Activated CD8-positive, alpha-beta memory T cell treated with anti-CD3 and anti-CD28 coated beads, Interleukin-2, amount 10 ng/mL, durations not matched to agents 7 days and 5 days (primary cell): ENCODE results near the gene COPB1. TPM values are rescaled to one million over a fixed set of nuclear protein-coding genes. Genes with fewer than 3 reads are reported as not detected.
"Not testable (repeated sequence)": the region's sequence is repeated elsewhere in the genome, so short reads cannot be mapped to it uniquely, and the experiment has no call there.

Experiments used
- ATAC-seq: fragments of 150-1000 bp; cut with Tn5 transposase; one replicate; pipeline ENCODE4 v1.10.0; 2021; ENCODE audit warnings: moderate library complexity
- CTCF ChIA-PET: fragments of 350-600 bp; sonication (Branson Sonifier 250); formaldehyde crosslinking; loops from one replicate; lab custom pipeline; 2021; ENCODE audit warnings: antibody characterized with exemption; lab: Charles Lee
- DNase-seq: peaks from one replicate; pipeline ENCODE4 v3.0.0-alpha.2; 2020
- H3K27ac Mint-ChIP-seq: one replicate; pipeline ENCODE4 v1.8.0; 2021; ENCODE audit warnings: mild to moderate bottlenecking, mixed read lengths
- H3K27me3 Mint-ChIP-seq: one replicate; pipeline ENCODE4 v1.8.0; 2021; ENCODE audit warnings: mixed read lengths
- H3K36me3 Mint-ChIP-seq: one replicate; pipeline ENCODE4 v1.8.0; 2021; ENCODE audit warnings: mild to moderate bottlenecking, mixed read lengths
- H3K4me1 Mint-ChIP-seq: one replicate; pipeline ENCODE4 v1.8.0; 2021; ENCODE audit warnings: mixed read lengths
- H3K4me3 Mint-ChIP-seq: one replicate; pipeline ENCODE4 v1.8.0; 2021; ENCODE audit warnings: mild to moderate bottlenecking, moderate library complexity, mixed read lengths
- H3K9me3 Mint-ChIP-seq: one replicate; pipeline ENCODE4 v1.8.0; 2022; ENCODE audit warnings: low read depth, mixed read lengths
- total RNA-seq, 2 experiments: library from RNA; stranded (reverse); gene quantifications; one replicate each; pipeline ENCODE4 v1.2.3, GENCODE V29; 2021

The COPB1 gene
- total RNA-seq: 100 to 1,000 TPM in 1 of 2 experiments, 10 to 100 TPM in 1; 74.7 to 106 TPM

- peak; percentile 92 for ATAC-seq
- DNase-seq: peak; percentile 97
- peaks cover 35% of the 10 kb centered on the region for H3K36me3 Mint-ChIP-seq
- no peaks in the 10 kb centered on the region for H3K9me3 Mint-ChIP-seq
- peak within 1 kb of the TSS; percentile 97 for H3K27ac Mint-ChIP-seq
- H3K4me3 Mint-ChIP-seq: peak within 1 kb of the TSS; percentile 79
- H3K4me1 Mint-ChIP-seq: peaks cover 36% of the 10 kb centered on the region
- H3K27me3 Mint-ChIP-seq: no peaks in the 10 kb centered on the region
- CTCF ChIA-PET: interaction anchor here (1.1 to 3.2 kb wide), 7 partner anchors 10 to 575 kb away, joined by 4 to 22 read pairs (median 5); partner anchors contain the start of gene PSMA1
Observed at GRCh38 chr11:14499560-14500180, at the start of gene COPB1. TSS of gene COPB1 (minus strand) at chr11:14499811. CDS start at chr11:14498928, 883 bp downstream.

GRCh38 chr11:14547440-14547839, 47.8 kb upstream of the COPB1 start:
- H3K27me3 Mint-ChIP-seq: no peaks in the 10 kb centered on the region
- peaks cover 30% of the 10 kb centered on the region for H3K4me1 Mint-ChIP-seq
- ATAC-seq (no peak), DNase-seq (no peak)
- no peaks in the 10 kb centered on the region for H3K9me3 Mint-ChIP-seq
- H3K36me3 Mint-ChIP-seq: peaks cover 53% of the 10 kb centered on the region
- H3K4me3 Mint-ChIP-seq: no peak overlapping the region
- H3K27ac Mint-ChIP-seq: no peak overlapping the region
- CTCF ChIA-PET: interaction anchor here (0.9 to 1.3 kb wide), 3 partner anchors 9 to 97 kb away, joined by 3 to 4 read pairs (median 4); no protein-coding TSS in a partner anchor

- H3K27ac Mint-ChIP-seq: no peak overlapping the region
- no peak overlapping the region for H3K4me3 Mint-ChIP-seq
- peaks cover 51% of the 10 kb centered on the region for H3K36me3 Mint-ChIP-seq
- H3K9me3 Mint-ChIP-seq: no peaks in the 10 kb centered on the region
- ATAC-seq: no peak
- peaks cover 32% of the 10 kb centered on the region for H3K4me1 Mint-ChIP-seq
- H3K27me3 Mint-ChIP-seq: no peaks in the 10 kb centered on the region
- DNase-seq: no peak
- CTCF ChIA-PET: interaction anchor here (1.3 to 1.4 kb wide), 2 partner anchors 9 to 48 kb away, joined by 3 read pairs; no protein-coding TSS in a partner anchor
Observed at GRCh38 chr11:14546672-14547071, 47.1 kb upstream of the COPB1 start.

GRCh38 chr11:14544611-14545010, 45.0 kb upstream of the COPB1 start:
- H3K9me3 Mint-ChIP-seq: no peaks in the 10 kb centered on the region
- peaks cover 50% of the 10 kb centered on the region for H3K36me3 Mint-ChIP-seq
- no peaks in the 10 kb centered on the region for H3K27me3 Mint-ChIP-seq
- peak overlapping the region; percentile 91 for H3K27ac Mint-ChIP-seq
- no peak for DNase-seq
- peak overlapping the region; percentile 3 for H3K4me3 Mint-ChIP-seq
- ATAC-seq: peak; percentile 89
- H3K4me1 Mint-ChIP-seq: peaks cover 47% of the 10 kb centered on the region
- CTCF ChIA-PET: interaction anchor here (1.0 to 2.5 kb wide), 5 partner anchors 10 to 364 kb away, joined by 4 to 8 read pairs (median 6); no protein-coding TSS in a partner anchor

- no peak overlapping the region for H3K27ac Mint-ChIP-seq
- ATAC-seq (no peak), DNase-seq (no peak)
- peaks cover 53% of the 10 kb centered on the region for H3K4me1 Mint-ChIP-seq
- no peaks in the 10 kb centered on the region for H3K9me3 Mint-ChIP-seq
- peaks cover 43% of the 10 kb centered on the region for H3K36me3 Mint-ChIP-seq
- H3K27me3 Mint-ChIP-seq: no peaks in the 10 kb centered on the region
- H3K4me3 Mint-ChIP-seq: no peak overlapping the region
- CTCF ChIA-PET: interaction anchor here (0.9 to 2.9 kb wide), 5 partner anchors 12 to 222 kb away, joined by 3 to 13 read pairs (median 4); partner anchors contain the start of gene PDE3B
Observed at GRCh38 chr11:14543260-14543659, 43.6 kb upstream of the COPB1 start.

GRCh38 chr11:14542324-14542723, 42.7 kb upstream of the COPB1 start:
- CTCF ChIA-PET: interaction anchor here (1.5 to 3.0 kb wide), 3 partner anchors 103 to 365 kb away, joined by 3 to 20 read pairs (median 13); partner anchors contain the start of gene PDE3B
- peak overlapping the region; percentile 38 for H3K27ac Mint-ChIP-seq

GRCh38 chr11:14541192-14541947, 41.8 kb upstream of the COPB1 start:
- H3K36me3 Mint-ChIP-seq: peaks cover 29% of the 10 kb centered on the region
- CTCF ChIA-PET: interaction anchor here (1.3 to 3.0 kb wide), 3 partner anchors 104 to 366 kb away, joined by 4 to 20 read pairs (median 13); partner anchors contain the start of gene PDE3B
- DNase-seq (no peak), ATAC-seq (no peak)
- no peaks in the 10 kb centered on the region for H3K27me3 Mint-ChIP-seq
- no peaks in the 10 kb centered on the region for H3K9me3 Mint-ChIP-seq
- H3K27ac Mint-ChIP-seq: no peak overlapping the region
- H3K4me3 Mint-ChIP-seq: no peak overlapping the region
- H3K4me1 Mint-ChIP-seq: peaks cover 60% of the 10 kb centered on the region

More at GRCh38 chr11:14542324-14542723, 42.7 kb upstream of the COPB1 start:
- H3K4me3 Mint-ChIP-seq: no peak overlapping the region
- H3K27me3 Mint-ChIP-seq: no peaks in the 10 kb centered on the region
- peaks cover 37% of the 10 kb centered on the region for H3K36me3 Mint-ChIP-seq
- DNase-seq (no peak), ATAC-seq (no peak)
- H3K9me3 Mint-ChIP-seq: no peaks in the 10 kb centered on the region
- peaks cover 58% of the 10 kb centered on the region for H3K4me1 Mint-ChIP-seq

- CTCF ChIA-PET: interaction anchor here (1.1 to 3.0 kb wide), 4 partner anchors 105 to 368 kb away, joined by 3 to 20 read pairs (median 4); partner anchors contain the start of gene CYP2R1
Observed at GRCh38 chr11:14539982-14540421, 40.4 kb upstream of the COPB1 start.

GRCh38 chr11:14538926-14539554, 39.4 kb upstream of the COPB1 start:
- ATAC-seq: no peak
- Mint-ChIP-seq H3K4me1 (peaks cover 40% of the 10 kb centered on the region), H3K27me3 (no peaks in the 10 kb centered on the region), H3K36me3 (peaks cover 15% of the 10 kb centered on the region), H3K27ac (no peak overlapping the region), H3K4me3 (no peak overlapping the region), H3K9me3 (no peaks in the 10 kb centered on the region)
- DNase-seq: no peak
- CTCF ChIA-PET: interaction anchor here (2.0 to 3.5 kb wide), 3 partner anchors 105 to 369 kb away, joined by 5 to 20 read pairs (median 14); partner anchors contain the start of genes CYP2R1 and PDE3B

More at GRCh38 chr11:14539982-14540421, 40.4 kb upstream of the COPB1 start:
- Mint-ChIP-seq H3K27ac (peak overlapping the region; percentile 5), H3K4me1 (peaks cover 49% of the 10 kb centered on the region), H3K9me3 (no peaks in the 10 kb centered on the region), H3K27me3 (no peaks in the 10 kb centered on the region), H3K36me3 (peaks cover 21% of the 10 kb centered on the region), H3K4me3 (no peak overlapping the region)
- DNase-seq: no peak
- no peak for ATAC-seq

GRCh38 chr11:14538271-14538925, 38.8 kb upstream of the COPB1 start:
- no peak for ATAC-seq
- Mint-ChIP-seq H3K36me3 (peaks cover 13% of the 10 kb centered on the region), H3K4me1 (peaks cover 36% of the 10 kb centered on the region), H3K4me3 (no peak overlapping the region), H3K27me3 (no peaks in the 10 kb centered on the region), H3K9me3 (no peaks in the 10 kb centered on the region), H3K27ac (peak overlapping the region; percentile 24)
- DNase-seq: no peak
- CTCF ChIA-PET: interaction anchor here (0.8 to 3.5 kb wide), 6 partner anchors 15 to 369 kb away, joined by 3 to 20 read pairs (median 6); partner anchors contain the start of genes CYP2R1 and PDE3B

GRCh38 chr11:14537134-14537599, 37.6 kb upstream of the COPB1 start:
- ATAC-seq (peak; percentile 77), DNase-seq (peak; percentile 65)
- no peaks in the 10 kb centered on the region for H3K9me3 Mint-ChIP-seq
- CTCF ChIA-PET: interaction anchor here (0.7 to 3.5 kb wide), 6 partner anchors 14 to 371 kb away, joined by 3 to 20 read pairs (median 6); partner anchors contain the start of gene PDE3B
- H3K36me3 Mint-ChIP-seq: peaks cover 10% of the 10 kb centered on the region
- peaks cover 36% of the 10 kb centered on the region for H3K4me1 Mint-ChIP-seq
- H3K27me3 Mint-ChIP-seq: no peaks in the 10 kb centered on the region
- H3K27ac Mint-ChIP-seq: peak overlapping the region; percentile 79
- peak overlapping the region; percentile 47 for H3K4me3 Mint-ChIP-seq

GRCh38 chr11:14535166-14535565, 35.6 kb upstream of the COPB1 start:
- H3K9me3 Mint-ChIP-seq, DNase-seq, H3K27ac Mint-ChIP-seq, ATAC-seq, H3K4me3 Mint-ChIP-seq, H3K27me3 Mint-ChIP-seq: not testable (repeated sequence)
- CTCF ChIA-PET: interaction anchor here (1.0 kb wide), 1 partner anchor 373 kb away, joined by 3 read pairs; no protein-coding TSS in a partner anchor
- peaks cover 15% of the 10 kb centered on the region for H3K36me3 Mint-ChIP-seq
- peaks cover 24% of the 10 kb centered on the region for H3K4me1 Mint-ChIP-seq
